ENCODE data around the gene PAX6.
"Not testable (repeated sequence)": the region's sequence is repeated elsewhere in the genome, so short reads cannot be mapped to it uniquely, and the experiment has no call there.

Gene PAX6

DNA sequence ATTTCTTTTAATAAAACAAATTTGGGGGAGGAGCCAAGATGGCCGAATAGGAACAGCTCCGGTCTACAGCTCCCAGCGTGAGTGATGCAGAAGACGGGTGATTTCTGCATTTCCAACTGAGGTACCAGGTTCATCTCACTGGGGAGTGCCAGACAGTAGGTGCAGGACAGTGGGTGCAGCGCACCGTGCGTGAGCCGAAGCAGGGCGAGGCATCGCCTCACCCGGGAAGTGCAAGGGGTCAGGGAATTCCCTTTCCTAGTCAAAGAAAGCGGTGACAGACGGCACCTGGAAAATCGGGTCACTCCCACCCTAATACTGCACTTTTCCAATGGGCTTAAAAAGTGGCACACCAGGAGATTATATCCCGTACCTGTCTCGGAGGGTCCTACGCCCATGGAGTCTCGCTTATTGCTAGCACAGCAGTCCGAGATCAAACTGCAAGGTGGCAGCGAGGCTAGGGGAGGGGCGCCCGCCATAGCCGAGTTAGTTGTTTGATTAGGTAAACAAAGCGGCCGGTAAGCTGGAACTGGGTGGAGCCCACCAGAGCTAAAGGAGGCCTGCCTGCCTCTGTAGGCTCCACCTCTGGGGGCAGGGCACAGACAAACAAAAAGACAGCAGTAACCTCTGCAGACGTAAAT is 70.3 kb downstream of the PAX6 start:
- H3K27me3 ChIP-seq (ENCODE audit: insufficient read depth, low read length); H3K27ac ChIP-seq (ENCODE audit: low read depth, low read length); H3K9ac ChIP-seq (ENCODE audit: low read depth, low read length); H3K4me1 ChIP-seq (ENCODE audit: insufficient read depth, low read length); H3K4me3 ChIP-seq (ENCODE audit: low read length); H3K36me3 ChIP-seq (ENCODE audit: insufficient read depth, low read length): not testable (repeated sequence)
- 92% methylated on average over 26 of the region's 26 CpGs for WGBS
- peaks cover 13% of the 10 kb centered on the region for H3K9me3 ChIP-seq (ENCODE audit: insufficient read depth, low read depth, low read length)

DNA sequence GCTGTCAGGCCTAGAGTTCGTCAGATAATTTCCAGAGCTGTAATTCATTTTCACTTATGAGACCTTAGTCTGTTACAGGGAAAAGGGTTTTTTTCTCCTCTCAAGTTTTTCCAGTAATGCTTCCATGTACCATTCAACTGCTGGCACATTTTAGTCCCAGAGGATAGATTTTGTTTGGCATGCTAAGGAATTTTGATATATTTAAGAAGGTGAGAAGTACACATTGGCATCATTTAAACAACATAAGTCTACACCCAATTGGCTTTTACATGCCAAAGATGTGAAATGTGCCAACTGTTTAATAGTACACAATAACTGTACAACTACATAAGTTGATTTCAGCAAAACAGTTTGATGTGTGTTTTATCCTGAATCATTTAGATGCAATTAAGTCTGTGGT is 71.0 kb downstream of the PAX6 start:
- Histone ChIP-seq H3K4me1 (ENCODE audit: insufficient read depth, low read length) (no peaks in the 10 kb centered on the region), H3K9ac (ENCODE audit: low read depth, low read length) (no peak overlapping the region), H3K36me3 (ENCODE audit: insufficient read depth, low read length) (0 out of 2 replicates have a peak, but pooled peaks cover 5% of the 10 kb centered on the region), H3K27ac (ENCODE audit: low read depth, low read length) (no peak overlapping the region), H3K4me3 (ENCODE audit: low read length) (no peak overlapping the region), H3K9me3 (ENCODE audit: insufficient read depth, low read depth, low read length) (peaks cover 15% of the 10 kb centered on the region), H3K27me3 (ENCODE audit: insufficient read depth, low read length) (no peaks in the 10 kb centered on the region)
- WGBS = 69% methylated on average over 1 of the region's 1 CpG

Measured in HUES64 (cell line).